ENCODE data around the gene SYK.
"Not testable (repeated sequence)": the region's sequence is repeated elsewhere in the genome, so short reads cannot be mapped to it uniquely, and the experiment has no call there.

The SYK gene

GRCh38 chr9:90778746-90779145 lies 22.9 kb upstream of the SYK start:
- Histone ChIP-seq H3K36me3 (ENCODE audit: control insufficient read depth, insufficient read depth, low read length) (no peaks in the 10 kb centered on the region), H3K9ac (ENCODE audit: low read length) (no peak overlapping the region), H3K4me1 (ENCODE audit: control insufficient read depth, insufficient read depth, low read length) (no peaks in the 10 kb centered on the region), H3K4me3 (ENCODE audit: low read length) (no peak overlapping the region), H3K27ac (ENCODE audit: low read depth, low read length) (no peak overlapping the region), H3K27me3 (ENCODE audit: control insufficient read depth, insufficient read depth, low read length) (no peaks in the 10 kb centered on the region)

- Histone ChIP-seq H3K4me1 (ENCODE audit: control insufficient read depth, insufficient read depth, low read length) (no peaks in the 10 kb centered on the region), H3K27me3 (ENCODE audit: control insufficient read depth, insufficient read depth, low read length) (no peaks in the 10 kb centered on the region), H3K36me3 (ENCODE audit: control insufficient read depth, insufficient read depth, low read length) (no peaks in the 10 kb centered on the region), H3K27ac (ENCODE audit: low read depth, low read length) (no peak overlapping the region), H3K9ac (ENCODE audit: low read length) (no peak overlapping the region), H3K4me3 (ENCODE audit: low read length) (no peak overlapping the region)
Measured at GRCh38 chr9:90783552-90783951, 18.1 kb upstream of the SYK start.

- H3K36me3 ChIP-seq (ENCODE audit: control insufficient read depth, insufficient read depth, low read length), result no peaks in the 10 kb centered on the region
- no peak overlapping the region for H3K4me3 ChIP-seq (ENCODE audit: low read length)
- H3K9ac ChIP-seq (ENCODE audit: low read length), result no peak overlapping the region
- no peaks in the 10 kb centered on the region for H3K27me3 ChIP-seq (ENCODE audit: control insufficient read depth, insufficient read depth, low read length)
- H3K4me1 ChIP-seq (ENCODE audit: control insufficient read depth, insufficient read depth, low read length), result no peaks in the 10 kb centered on the region
- H3K27ac ChIP-seq (ENCODE audit: low read depth, low read length), result no peak overlapping the region
Measured at GRCh38 chr9:90783964-90784363, 17.7 kb upstream of the SYK start.

DNA sequence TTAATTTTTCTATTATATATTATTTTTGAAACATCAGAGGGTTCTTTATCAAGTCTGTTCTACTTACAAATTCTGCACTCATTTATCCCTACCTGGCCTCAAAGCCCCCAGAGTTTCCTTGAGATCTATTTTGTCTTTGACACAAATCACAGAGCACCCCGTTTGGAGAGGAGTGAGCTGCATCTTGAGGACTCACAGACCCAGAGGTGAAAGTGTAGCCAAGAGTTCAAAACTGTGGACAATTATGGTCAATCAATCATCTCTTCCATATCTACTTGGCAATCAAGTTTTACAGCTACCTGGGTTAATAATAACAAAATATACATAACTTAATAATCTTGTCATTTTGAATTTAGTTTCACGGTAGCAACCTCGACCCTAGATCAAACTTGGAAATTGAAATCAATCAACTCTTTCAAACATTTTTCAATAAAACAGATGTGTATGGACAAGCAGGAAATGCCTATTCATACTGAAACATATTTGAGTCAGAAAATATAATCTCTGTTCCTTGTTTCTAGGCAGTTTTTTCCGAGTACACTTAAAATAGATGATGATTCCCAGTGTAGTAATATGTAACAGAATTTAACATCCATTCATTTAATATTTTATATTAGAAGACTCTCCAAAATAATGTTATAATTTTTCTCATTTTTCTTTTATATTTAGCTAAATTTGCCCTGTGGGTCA lies 13.7 kb upstream of the SYK start:
- Histone ChIP-seq H3K27me3 (ENCODE audit: control insufficient read depth, insufficient read depth, low read length) (no peaks in the 10 kb centered on the region), H3K27ac (ENCODE audit: low read depth, low read length) (no peak overlapping the region), H3K9ac (ENCODE audit: low read length) (no peak overlapping the region), H3K36me3 (ENCODE audit: control insufficient read depth, insufficient read depth, low read length) (no peaks in the 10 kb centered on the region), H3K4me3 (ENCODE audit: low read length) (no peak overlapping the region), H3K4me1 (ENCODE audit: control insufficient read depth, insufficient read depth, low read length) (no peaks in the 10 kb centered on the region)

GRCh38 chr9:90788527-90788926 lies 13.1 kb upstream of the SYK start:
- not testable (repeated sequence) for H3K36me3 ChIP-seq (ENCODE audit: control insufficient read depth, insufficient read depth, low read length); H3K27ac ChIP-seq (ENCODE audit: low read depth, low read length); H3K4me1 ChIP-seq (ENCODE audit: control insufficient read depth, insufficient read depth, low read length); H3K9ac ChIP-seq (ENCODE audit: low read length); H3K27me3 ChIP-seq (ENCODE audit: control insufficient read depth, insufficient read depth, low read length); H3K4me3 ChIP-seq (ENCODE audit: low read length)

DNA sequence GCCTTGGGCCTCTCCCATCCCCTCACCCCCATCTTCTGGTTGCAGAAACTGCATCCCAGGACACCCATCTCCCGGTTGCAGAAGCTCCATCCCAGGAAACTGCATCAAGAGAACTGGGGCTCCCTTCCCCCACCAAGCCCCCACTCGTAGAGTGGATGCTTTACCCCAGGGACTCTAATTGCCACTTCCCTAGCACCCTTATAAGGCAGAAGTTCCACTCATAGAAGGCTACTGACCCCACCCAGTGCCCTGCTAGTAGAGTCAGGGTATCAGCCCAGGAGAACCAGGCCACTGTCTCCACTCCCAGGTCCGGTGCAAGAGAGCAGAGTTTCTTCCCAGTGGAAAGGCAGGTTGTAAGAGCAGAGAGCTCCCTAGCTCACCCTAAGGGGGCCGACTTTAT lies 12.2 kb upstream of the SYK start:
- no peak overlapping the region for H3K27ac ChIP-seq (ENCODE audit: low read depth, low read length)
- no peaks in the 10 kb centered on the region for H3K4me1 ChIP-seq (ENCODE audit: control insufficient read depth, insufficient read depth, low read length)
- no peaks in the 10 kb centered on the region for H3K36me3 ChIP-seq (ENCODE audit: control insufficient read depth, insufficient read depth, low read length)
- H3K9ac ChIP-seq (ENCODE audit: low read length), result no peak overlapping the region
- H3K4me3 ChIP-seq (ENCODE audit: low read length), result no peak overlapping the region
- H3K27me3 ChIP-seq (ENCODE audit: control insufficient read depth, insufficient read depth, low read length), result no peaks in the 10 kb centered on the region

- Histone ChIP-seq H3K4me1 (ENCODE audit: control insufficient read depth, insufficient read depth, low read length) (no peaks in the 10 kb centered on the region), H3K27ac (ENCODE audit: low read depth, low read length) (no peak overlapping the region), H3K27me3 (ENCODE audit: control insufficient read depth, insufficient read depth, low read length) (no peaks in the 10 kb centered on the region), H3K4me3 (ENCODE audit: low read length) (no peak overlapping the region), H3K36me3 (ENCODE audit: control insufficient read depth, insufficient read depth, low read length) (no peaks in the 10 kb centered on the region), H3K9ac (ENCODE audit: low read length) (no peak overlapping the region)
Measured at GRCh38 chr9:90789862-90790261, 11.8 kb upstream of the SYK start.

GRCh38 chr9:90793024-90793423 lies 8.6 kb upstream of the SYK start:
- not testable (repeated sequence) for H3K4me1 ChIP-seq (ENCODE audit: control insufficient read depth, insufficient read depth, low read length); H3K36me3 ChIP-seq (ENCODE audit: control insufficient read depth, insufficient read depth, low read length); H3K9ac ChIP-seq (ENCODE audit: low read length); H3K27me3 ChIP-seq (ENCODE audit: control insufficient read depth, insufficient read depth, low read length); H3K27ac ChIP-seq (ENCODE audit: low read depth, low read length); H3K4me3 ChIP-seq (ENCODE audit: low read length)

- H3K36me3 ChIP-seq (ENCODE audit: control insufficient read depth, insufficient read depth, low read length), result no peaks in the 10 kb centered on the region
- H3K27ac ChIP-seq (ENCODE audit: low read depth, low read length), result no peak overlapping the region
- no peak overlapping the region for H3K4me3 ChIP-seq (ENCODE audit: low read length)
- no peak overlapping the region for H3K9ac ChIP-seq (ENCODE audit: low read length)
- H3K4me1 ChIP-seq (ENCODE audit: control insufficient read depth, insufficient read depth, low read length), result no peaks in the 10 kb centered on the region
- no peaks in the 10 kb centered on the region for H3K27me3 ChIP-seq (ENCODE audit: control insufficient read depth, insufficient read depth, low read length)
Measured at GRCh38 chr9:90793729-90794128, 7.9 kb upstream of the SYK start.

DNA sequence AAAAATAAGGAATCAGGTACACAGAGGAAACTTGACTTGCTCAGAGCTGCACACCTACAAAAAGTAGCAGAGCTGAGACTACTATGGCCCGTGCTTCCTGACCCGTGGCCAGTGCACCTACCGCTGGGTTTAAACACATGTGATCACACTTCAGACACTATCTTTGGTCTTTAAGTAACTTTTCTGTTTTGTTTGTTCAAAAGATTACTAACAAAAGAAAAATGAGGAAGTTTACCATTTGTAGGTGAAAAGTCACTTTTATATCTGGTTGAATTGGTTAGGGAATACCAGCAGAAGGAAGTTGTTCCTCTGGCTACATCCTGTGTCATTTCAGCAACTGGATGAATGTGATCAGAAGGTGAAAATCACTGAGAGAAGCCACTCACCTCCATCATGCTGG lies 6.5 kb upstream of the SYK start:
- Histone ChIP-seq H3K27me3 (ENCODE audit: control insufficient read depth, insufficient read depth, low read length) (no peaks in the 10 kb centered on the region), H3K36me3 (ENCODE audit: control insufficient read depth, insufficient read depth, low read length) (no peaks in the 10 kb centered on the region), H3K4me3 (ENCODE audit: low read length) (no peak overlapping the region), H3K9ac (ENCODE audit: low read length) (no peak overlapping the region), H3K27ac (ENCODE audit: low read depth, low read length) (no peak overlapping the region), H3K4me1 (ENCODE audit: control insufficient read depth, insufficient read depth, low read length) (no peaks in the 10 kb centered on the region)

- Histone ChIP-seq H3K9ac (ENCODE audit: low read length) (no peak overlapping the region), H3K27ac (ENCODE audit: low read depth, low read length) (no peak overlapping the region), H3K4me1 (ENCODE audit: control insufficient read depth, insufficient read depth, low read length) (no peaks in the 10 kb centered on the region), H3K27me3 (ENCODE audit: control insufficient read depth, insufficient read depth, low read length) (no peaks in the 10 kb centered on the region), H3K36me3 (ENCODE audit: control insufficient read depth, insufficient read depth, low read length) (no peaks in the 10 kb centered on the region), H3K4me3 (ENCODE audit: low read length) (no peak overlapping the region)
Measured at GRCh38 chr9:90795871-90796317, 5.7 kb upstream of the SYK start.

DNA sequence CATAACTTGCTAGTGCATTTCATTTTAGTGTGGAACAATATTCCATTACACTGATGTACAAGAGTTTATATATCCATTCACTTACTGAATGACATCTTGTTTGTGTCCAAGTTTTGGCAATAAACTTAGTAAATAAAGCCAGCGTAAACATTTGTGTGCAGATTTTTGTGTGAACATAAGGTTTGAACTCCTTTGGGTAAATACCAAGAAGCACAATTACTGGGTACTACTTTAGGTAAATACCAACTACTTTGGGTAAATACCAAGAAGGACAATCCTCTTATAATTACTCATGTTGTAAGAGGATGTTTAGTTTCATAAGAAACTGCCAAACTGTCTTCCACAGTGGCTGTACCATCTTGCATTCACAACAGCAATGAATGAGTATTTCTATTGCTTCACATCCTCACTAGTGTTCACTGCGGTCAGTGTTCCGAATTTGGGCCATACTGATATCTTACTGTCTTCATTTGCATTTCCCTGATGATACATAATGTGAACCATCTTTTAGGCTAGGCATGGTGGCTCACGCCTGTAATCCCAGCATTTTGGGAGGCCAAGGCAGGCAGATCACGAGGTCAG lies 2.3 kb upstream of the SYK start:
- Histone ChIP-seq H3K9ac (ENCODE audit: low read length) (no peak overlapping the region), H3K27me3 (ENCODE audit: control insufficient read depth, insufficient read depth, low read length) (no peaks in the 10 kb centered on the region), H3K36me3 (ENCODE audit: control insufficient read depth, insufficient read depth, low read length) (no peaks in the 10 kb centered on the region), H3K4me1 (ENCODE audit: control insufficient read depth, insufficient read depth, low read length) (no peaks in the 10 kb centered on the region), H3K4me3 (ENCODE audit: low read length) (no peak overlapping the region), H3K27ac (ENCODE audit: low read depth, low read length) (no peak overlapping the region)

DNA sequence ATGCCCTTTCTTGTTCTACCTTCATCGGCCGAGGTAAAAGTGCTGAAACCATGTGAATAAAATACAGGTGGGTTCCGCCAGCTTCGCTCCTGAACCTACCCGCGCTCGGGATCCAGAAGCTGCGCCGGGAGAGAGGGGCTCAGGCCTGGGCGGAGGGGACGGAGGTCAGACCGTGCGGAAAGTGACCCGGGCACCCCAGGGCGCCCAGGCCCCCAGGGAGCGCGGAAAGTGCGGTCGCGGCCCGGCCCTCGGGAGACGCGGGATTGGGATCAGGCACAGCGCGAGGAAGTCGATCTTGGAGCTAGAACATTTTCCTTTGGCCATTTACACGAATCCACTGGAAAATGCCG lies 329 bp downstream of the SYK start:
- peak overlapping the region; percentile 32 for H3K9ac ChIP-seq (ENCODE audit: low read length)
- H3K4me1 ChIP-seq (ENCODE audit: control insufficient read depth, insufficient read depth, low read length), result no peaks in the 10 kb centered on the region

More for the DNA sequence above, 329 bp downstream of the SYK start:
- no peaks in the 10 kb centered on the region for H3K36me3 ChIP-seq (ENCODE audit: control insufficient read depth, insufficient read depth, low read length)
- no peaks in the 10 kb centered on the region for H3K27me3 ChIP-seq (ENCODE audit: control insufficient read depth, insufficient read depth, low read length)
- peak overlapping the region; percentile 73 for H3K4me3 ChIP-seq (ENCODE audit: low read length)
- peak overlapping the region; percentile 43 for H3K27ac ChIP-seq (ENCODE audit: low read depth, low read length)

All from rectal smooth muscle tissue (tissue), 1 donor.